RPMI8226 (cell line): ENCODE data around the gene RNF175.

Experiments used
- DNase-seq: peaks from one replicate; pipeline ENCODE4 v3.0.0-alpha.2; 2015

Gene RNF175

GRCh38 chr4:153759407-153760316 lies at the start of gene RNF175:
RNF175 (minus strand) TSS chr4:153760024; CDS start chr4:153759862, 162 bp downstream.
- no peak for DNase-seq

- no peak for DNase-seq
These were observed 49.5 kb upstream of the RNF175 start for GRCh38 chr4:153809307-153809706.

DNA sequence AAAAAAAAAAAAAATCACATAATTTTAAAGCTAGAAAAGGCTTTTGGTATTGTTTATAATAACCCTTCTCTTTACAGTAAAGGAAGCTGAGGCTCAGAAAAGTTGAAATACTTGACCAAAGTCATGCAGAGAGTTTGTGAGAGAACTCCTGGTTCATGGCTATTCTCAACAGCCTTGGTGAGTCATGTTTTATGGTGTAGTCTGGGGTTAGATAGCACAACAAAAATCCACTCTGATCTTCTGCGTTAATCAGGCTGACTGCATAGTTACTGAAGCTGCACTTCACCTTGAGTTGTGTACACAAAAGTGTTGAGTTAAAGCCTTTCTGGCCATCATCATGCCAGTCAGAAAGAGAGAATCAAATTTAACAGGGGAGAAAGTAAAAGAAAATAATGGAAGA lies 48.4 kb upstream of the RNF175 start:
- no peak for DNase-seq

GRCh38 chr4:153806073-153806472 lies 46.2 kb upstream of the RNF175 start:
- no peak for DNase-seq

DNA sequence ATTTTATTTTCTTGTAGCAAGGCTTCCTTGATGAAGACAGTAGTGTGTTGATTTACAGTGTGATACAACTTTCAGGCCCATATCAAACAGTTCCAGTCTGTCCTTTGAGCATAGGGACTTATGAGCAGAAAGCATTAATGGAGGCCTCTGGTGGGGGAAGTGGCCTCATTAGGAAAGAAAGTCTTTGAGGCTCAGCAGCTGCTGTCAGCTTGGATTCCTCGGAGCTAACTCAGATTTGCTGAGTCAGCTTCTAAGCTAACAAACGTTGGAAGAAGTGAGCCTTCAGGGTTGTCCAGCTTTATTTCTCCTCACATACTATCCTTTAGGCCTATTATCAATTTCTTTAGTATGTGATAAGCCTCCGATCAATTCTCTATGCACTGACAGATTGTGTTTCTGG lies 44.9 kb upstream of the RNF175 start:
- no peak for DNase-seq

GRCh38 chr4:153799694-153800074 lies 39.9 kb upstream of the RNF175 start:
- no peak for DNase-seq

DNA sequence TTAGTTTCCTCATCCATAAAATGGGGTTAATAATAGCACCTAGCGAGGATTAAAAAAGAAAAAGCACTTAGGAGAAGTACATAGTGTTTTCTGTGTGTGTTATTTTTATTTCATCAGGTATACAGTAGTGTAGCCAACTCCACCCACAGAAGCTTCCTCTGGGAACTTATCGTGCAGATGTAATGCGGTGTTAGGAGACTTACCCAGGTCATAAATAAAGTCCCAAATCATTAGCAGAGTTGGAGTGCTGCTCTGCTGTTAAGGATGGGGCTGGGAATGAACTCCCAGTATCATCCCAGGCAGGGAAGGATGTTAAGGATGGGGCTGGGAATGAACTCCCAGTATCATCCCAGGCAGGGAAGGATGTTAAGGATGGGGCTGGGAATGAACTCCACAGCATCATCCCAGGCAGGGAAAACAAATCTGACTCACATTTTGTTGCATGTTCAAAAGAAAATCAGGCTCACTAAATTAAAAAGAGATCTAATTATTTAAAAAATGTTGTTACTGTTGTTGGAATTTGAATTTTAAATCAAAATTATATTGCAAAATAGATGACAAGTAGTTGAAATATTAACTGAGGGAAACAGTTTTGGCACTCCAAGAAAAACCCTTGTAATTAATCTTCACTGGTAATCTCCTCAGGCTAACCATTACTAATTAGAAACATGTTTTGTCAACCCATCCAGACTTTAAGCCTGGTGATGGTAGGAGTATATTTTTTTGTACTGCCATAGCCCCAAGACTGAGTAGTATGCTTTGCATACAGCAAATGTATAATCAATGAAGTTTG lies 39.3 kb upstream of the RNF175 start:
- no peak for DNase-seq

DNA sequence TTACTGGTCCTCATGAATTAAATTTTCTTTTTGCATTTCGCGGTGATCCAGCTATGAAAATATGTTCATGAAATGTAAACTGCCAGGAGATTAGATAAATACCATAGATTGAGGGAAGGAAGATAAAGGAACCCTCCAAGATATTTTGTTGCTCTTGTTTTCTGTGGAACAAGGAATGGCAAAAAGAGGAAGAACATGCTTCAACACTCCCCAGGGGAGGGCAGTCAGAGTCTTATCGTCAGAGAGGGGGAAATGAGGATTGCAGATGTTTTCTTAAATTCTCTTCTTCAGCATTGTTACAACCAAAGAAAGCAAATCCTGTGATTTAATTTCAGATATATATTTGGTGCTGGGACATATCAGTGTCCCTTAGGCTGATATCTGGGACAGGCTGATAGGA lies 38.6 kb upstream of the RNF175 start:
- DNase-seq = no peak

GRCh38 chr4:153794006-153794405 lies 34.2 kb upstream of the RNF175 start:
- no peak for DNase-seq

DNA sequence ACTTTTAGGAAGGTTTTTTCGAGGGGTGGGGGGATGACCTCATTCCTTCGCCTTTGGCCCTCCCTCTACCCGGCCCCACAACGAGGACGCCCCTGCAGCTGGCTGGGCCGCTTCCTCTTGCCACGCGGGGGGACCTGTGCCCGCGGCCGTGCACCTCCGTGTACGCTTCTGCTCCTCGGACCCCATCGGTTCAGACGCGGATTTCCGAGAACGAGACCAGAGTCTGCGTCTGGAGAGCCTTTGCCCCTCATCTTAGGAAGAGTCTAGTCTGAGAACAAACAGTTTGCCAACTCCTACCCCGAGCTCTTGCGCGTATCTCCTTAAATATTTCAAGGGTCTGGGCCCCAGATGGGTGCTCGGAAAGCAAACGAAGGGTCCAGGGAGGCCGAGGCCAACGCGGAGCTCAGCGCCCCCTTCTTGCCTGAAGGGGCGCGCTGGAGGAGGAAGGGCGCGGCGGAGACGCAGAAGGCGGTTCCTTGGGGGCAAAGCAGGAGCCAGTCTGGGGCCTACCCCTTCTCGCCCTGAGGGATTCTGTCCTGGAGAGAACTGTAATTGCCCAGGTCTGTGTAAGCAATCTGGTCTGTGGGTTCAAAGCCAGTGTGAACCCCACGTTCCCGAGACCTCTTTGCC lies 32.9 kb upstream of the RNF175 start:
- DNase-seq = no peak

- peak; percentile 42 for DNase-seq
These were observed 32.2 kb upstream of the RNF175 start for GRCh38 chr4:153791746-153792617.

- no peak for DNase-seq
These were observed 31.2 kb upstream of the RNF175 start for GRCh38 chr4:153790962-153791551.

DNA sequence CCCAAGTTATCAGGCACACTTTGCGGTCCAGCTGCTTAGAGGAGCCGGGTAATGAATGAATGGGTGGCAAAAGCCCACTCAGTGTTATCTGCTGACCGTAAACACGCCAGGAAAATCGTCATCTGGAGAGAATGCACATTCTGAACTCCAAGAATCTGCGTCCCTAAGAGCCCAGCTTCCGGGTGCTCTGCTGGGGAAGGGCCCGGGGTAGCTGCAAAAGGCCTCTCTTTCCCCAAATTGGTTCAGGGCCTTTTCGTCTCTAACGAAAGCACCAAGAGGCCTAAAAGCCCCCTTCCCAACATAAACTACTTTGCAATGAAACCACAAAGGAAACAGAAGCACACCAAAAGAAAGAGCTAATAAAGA lies 30.7 kb upstream of the RNF175 start:
- DNase-seq = no peak

DNA sequence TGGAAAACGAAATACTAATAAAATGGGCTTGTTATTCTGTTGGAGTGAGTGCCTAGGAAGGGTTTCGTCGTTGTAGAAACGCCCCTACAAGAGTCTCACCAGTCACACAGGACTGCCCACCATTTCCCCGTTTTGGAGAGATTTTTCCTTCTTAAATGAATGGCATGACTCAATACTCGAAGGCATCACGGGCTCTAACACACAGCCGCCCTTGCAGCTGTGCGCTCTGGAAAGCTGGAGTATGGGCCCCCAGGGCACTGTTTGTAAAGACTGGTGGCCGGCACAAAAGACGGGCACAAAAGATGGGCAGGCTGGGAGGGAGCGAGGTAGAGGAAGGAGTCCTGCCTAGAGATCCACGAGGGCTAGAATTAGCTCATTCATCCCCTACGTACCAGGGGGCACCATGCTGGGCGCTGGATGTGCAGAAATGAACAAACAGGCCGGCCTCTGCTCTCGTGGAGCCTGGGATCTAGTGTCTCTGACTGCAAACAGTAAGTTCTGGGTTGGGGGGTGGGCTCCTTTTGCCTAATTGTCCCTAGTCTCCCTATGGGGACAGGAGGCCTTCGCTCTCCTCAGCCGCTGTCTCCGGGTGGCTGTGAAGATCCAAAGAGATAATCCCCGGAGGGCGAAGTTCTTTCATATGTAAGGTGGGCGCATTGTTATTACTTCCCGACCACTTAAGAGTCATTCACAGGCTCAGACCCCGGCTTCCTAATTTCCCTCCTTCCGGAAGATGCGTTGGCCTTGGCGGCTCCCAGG lies 30.1 kb upstream of the RNF175 start:
- no peak for DNase-seq

- DNase-seq = no peak
These were observed 28.8 kb upstream of the RNF175 start, which contains the start of gene SFRP2 for GRCh38 chr4:153788413-153789276. SFRP2 (minus strand) TSS chr4:153789083; CDS start chr4:153788835, 248 bp downstream.

DNA sequence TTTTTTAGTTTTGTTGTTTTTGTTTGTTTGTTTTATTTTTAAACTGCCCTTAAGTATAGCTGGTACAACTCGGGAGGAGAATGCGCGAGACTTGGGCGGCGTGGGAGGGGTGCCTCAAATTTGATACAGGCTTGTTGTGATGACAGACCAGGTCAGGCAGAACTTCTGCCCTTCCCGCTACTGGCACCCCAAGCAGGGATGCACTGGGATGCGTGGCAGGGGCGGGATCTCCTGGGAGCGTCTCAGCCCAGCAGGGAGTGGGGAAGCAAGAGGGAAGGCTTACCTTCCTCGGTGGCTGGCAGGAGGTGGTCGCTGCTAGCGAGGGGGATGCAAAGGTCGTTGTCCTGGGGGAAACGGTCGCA lies 28.2 kb upstream of the RNF175 start:
- DNase-seq = no peak

DNA sequence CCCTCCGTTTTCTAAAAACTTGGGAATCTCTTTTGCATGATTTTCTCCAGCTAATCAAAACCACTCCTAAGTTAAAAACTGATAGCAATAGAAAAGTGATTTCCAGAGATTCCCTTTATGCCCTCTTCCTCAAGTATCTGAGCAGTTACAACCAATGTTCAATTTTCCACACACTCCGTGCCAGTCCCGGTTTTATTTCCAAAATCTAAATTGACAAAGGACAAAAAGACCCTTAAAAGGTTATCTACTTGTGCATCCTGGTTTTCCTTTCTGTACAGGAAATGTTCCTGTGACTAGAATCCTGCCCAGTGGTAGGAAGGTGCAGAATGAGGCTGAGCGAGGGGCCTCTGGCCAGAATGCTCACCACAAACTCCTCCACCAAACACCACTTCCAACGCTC lies 27.8 kb upstream of the RNF175 start:
- no peak for DNase-seq

DNA sequence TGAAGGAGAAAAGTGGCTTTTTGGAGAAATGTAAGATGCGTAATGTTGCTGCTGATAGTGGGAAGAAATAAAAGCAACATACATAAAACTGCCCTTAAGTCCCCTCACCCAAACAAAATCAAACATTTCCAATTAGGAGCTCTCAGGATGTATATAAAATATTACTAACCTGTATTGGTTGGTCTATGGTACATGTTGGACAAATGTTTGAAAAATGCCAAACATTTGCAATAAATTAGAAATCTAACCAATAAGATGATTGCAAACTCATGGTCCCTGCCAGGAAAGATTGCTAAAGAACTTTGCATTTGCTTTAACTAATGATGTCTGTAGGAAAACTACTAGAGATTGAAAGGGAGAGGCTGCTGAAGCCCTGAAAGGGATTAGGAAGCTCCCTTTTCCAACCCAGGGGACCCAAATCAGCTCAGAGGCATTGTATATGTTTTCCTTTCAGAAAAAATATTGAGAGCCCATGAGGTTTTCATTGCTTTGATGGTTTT lies 27.3 kb upstream of the RNF175 start:
- DNase-seq = no peak

GRCh38 chr4:153785910-153786721 lies 26.3 kb upstream of the RNF175 start:
- peak; percentile 11 for DNase-seq
